ENCODE measurements around the gene TBC1D5. TPM values are rescaled to one million over a fixed set of nuclear protein-coding genes. Genes with fewer than 3 reads are reported as not detected.

TBC1D5 gene
- total RNA-seq, 1 donor from 2014 or later = 67.1 TPM

GRCh38 chr3:17469520-17469919 is 272.9 kb downstream of the TBC1D5 start:
- Histone ChIP-seq H3K27me3 (ENCODE audit: control insufficient read depth, insufficient read depth, low read length) (no peaks in the 10 kb centered on the region), H3K36me3 (ENCODE audit: control insufficient read depth, insufficient read depth, low read length) (no peaks in the 10 kb centered on the region), H3K4me3 (ENCODE audit: low read depth, low read length) (no peak overlapping the region)
- FAIRE-seq (no peak), DNase-seq (ENCODE audit: low read depth) (peak; percentile 50)
- no peak for TF ChIP-seq CTCF (IDR thresholded peaks at IDR 0.05; ENCODE audit: insufficient read depth, low read length, severe bottlenecking)

- no peak overlapping the region for H3K4me3 ChIP-seq (ENCODE audit: low read depth, low read length)
- H3K27me3 ChIP-seq (ENCODE audit: control insufficient read depth, insufficient read depth, low read length) = no peaks in the 10 kb centered on the region
- DNase-seq (ENCODE audit: low read depth) (no peak), FAIRE-seq (no peak)
- no peaks in the 10 kb centered on the region for H3K36me3 ChIP-seq (ENCODE audit: control insufficient read depth, insufficient read depth, low read length)
- no peak for TF ChIP-seq CTCF (IDR thresholded peaks at IDR 0.05; ENCODE audit: insufficient read depth, low read length, severe bottlenecking)
These were observed 276.4 kb downstream of the TBC1D5 start for GRCh38 chr3:17466028-17466427.

- Histone ChIP-seq H3K36me3 (ENCODE audit: control insufficient read depth, insufficient read depth, low read length) (no peaks in the 10 kb centered on the region), H3K4me3 (ENCODE audit: low read depth, low read length) (no peak overlapping the region), H3K27me3 (ENCODE audit: control insufficient read depth, insufficient read depth, low read length) (no peaks in the 10 kb centered on the region)
- TF ChIP-seq CTCF (IDR thresholded peaks at IDR 0.05; ENCODE audit: insufficient read depth, low read length, severe bottlenecking) = no peak
- DNase-seq (ENCODE audit: low read depth) = no peak
- FAIRE-seq = no peak
These were observed 282.9 kb downstream of the TBC1D5 start for GRCh38 chr3:17459470-17459993.

GRCh38 chr3:17456650-17457049 is 285.8 kb downstream of the TBC1D5 start:
- no peak for FAIRE-seq
- Histone ChIP-seq H3K27me3 (ENCODE audit: control insufficient read depth, insufficient read depth, low read length) (no peaks in the 10 kb centered on the region), H3K4me3 (ENCODE audit: low read depth, low read length) (no peak overlapping the region), H3K36me3 (ENCODE audit: control insufficient read depth, insufficient read depth, low read length) (no peaks in the 10 kb centered on the region)
- no peak for DNase-seq (ENCODE audit: low read depth)
- no peak for TF ChIP-seq CTCF (IDR thresholded peaks at IDR 0.05; ENCODE audit: insufficient read depth, low read length, severe bottlenecking)

GRCh38 chr3:17456046-17456445 is 286.4 kb downstream of the TBC1D5 start:
- no peak for DNase-seq (ENCODE audit: low read depth)
- no peak for FAIRE-seq

More at GRCh38 chr3:17456046-17456445, 286.4 kb downstream of the TBC1D5 start:
- H3K27me3 ChIP-seq (ENCODE audit: control insufficient read depth, insufficient read depth, low read length) = no peaks in the 10 kb centered on the region
- H3K36me3 ChIP-seq (ENCODE audit: control insufficient read depth, insufficient read depth, low read length) = no peaks in the 10 kb centered on the region
- no peak for TF ChIP-seq CTCF (IDR thresholded peaks at IDR 0.05; ENCODE audit: insufficient read depth, low read length, severe bottlenecking)
- no peak overlapping the region for H3K4me3 ChIP-seq (ENCODE audit: low read depth, low read length)

Data from bronchial epithelial cell (primary cell).